Parathyroid adenoma (tissue), 2 donors: ENCODE data around the gene MAP3K5.

Experiments
- H2AFZ ChIP-seq: fragments of 300-600 bp; sonication (generic); one replicate; pipeline ENCODE4 v1.7.0; 2017; ENCODE audit warnings: antibody characterized with exemption, mild to moderate bottlenecking
- H3K27ac ChIP-seq: fragments of 300-600 bp; sonication (generic); one replicate; pipeline ENCODE4 v1.7.0; 2017
- H3K27me3 ChIP-seq: fragments of 300-600 bp; sonication (generic); one replicate; pipeline ENCODE4 v1.7.0; 2017; ENCODE audit warnings: low read length; ENCODE audit not compliant: control insufficient read depth, insufficient read depth
- H3K36me3 ChIP-seq: fragments of 300-600 bp; sonication (generic); one replicate; pipeline ENCODE4 v1.7.0; 2017; ENCODE audit warnings: low read length; ENCODE audit not compliant: control insufficient read depth, insufficient read depth
- H3K4me1 ChIP-seq: fragments of 300-600 bp; sonication (generic); one replicate; pipeline ENCODE4 v1.7.0; 2017; ENCODE audit warnings: control low read depth
- H3K4me2 ChIP-seq: fragments of 300-600 bp; sonication (generic); one replicate; pipeline ENCODE4 v1.7.0; 2017; ENCODE audit warnings: low read length
- H3K4me3 ChIP-seq: fragments of 300-600 bp; sonication (generic); one replicate; pipeline ENCODE4 v1.7.0; 2017; ENCODE audit warnings: low read depth, low read length
- H3K79me2 ChIP-seq: fragments of 300-600 bp; sonication (generic); one replicate; pipeline ENCODE4 v1.7.0; 2017; ENCODE audit warnings: control low read depth
- H3K9ac ChIP-seq: fragments of 300-600 bp; sonication (generic); one replicate; pipeline ENCODE4 v1.7.0; 2017; ENCODE audit warnings: mild to moderate bottlenecking
- H3K9me3 ChIP-seq: fragments of 300-600 bp; sonication (generic); one replicate; pipeline ENCODE4 v1.7.0; 2017; ENCODE audit warnings: low read length; ENCODE audit not compliant: control insufficient read depth
- CTCF ChIP-seq: fragments of 300-600 bp; sonication (generic); IDR thresholded peaks from one replicate; pipeline ENCODE4 v1.7.0; 2017; ENCODE audit warnings: antibody characterized with exemption, mild to moderate bottlenecking
- donor health status: primary hyperparathyroidism.

MAP3K5 gene

GRCh38 chr6:136535017-136535765 lies 257.1 kb downstream of the MAP3K5 start:
- no peak overlapping the region for H3K27ac ChIP-seq
- no peaks in the 10 kb centered on the region for H3K9me3 ChIP-seq
- no peak overlapping the region for H3K4me3 ChIP-seq
- no peaks in the 10 kb centered on the region for H3K4me1 ChIP-seq
- H2AFZ ChIP-seq = no peak overlapping the region
- no peaks in the 10 kb centered on the region for H3K27me3 ChIP-seq
- no peak overlapping the region for H3K4me2 ChIP-seq
- no peak overlapping the region for H3K9ac ChIP-seq
- TF ChIP-seq CTCF = no peak
- no peaks in the 10 kb centered on the region for H3K36me3 ChIP-seq
- peaks cover 25% of the 10 kb centered on the region for H3K79me2 ChIP-seq

GRCh38 chr6:136534268-136534667 lies 258.0 kb downstream of the MAP3K5 start:
- Histone ChIP-seq H3K79me2 (peaks cover 28% of the 10 kb centered on the region), H3K27ac (no peak overlapping the region), H3K9ac (no peak overlapping the region), H3K36me3 (no peaks in the 10 kb centered on the region), H3K9me3 (no peaks in the 10 kb centered on the region), H3K4me1 (no peaks in the 10 kb centered on the region), H3K4me3 (no peak overlapping the region), H3K27me3 (no peaks in the 10 kb centered on the region), H3K4me2 (no peak overlapping the region), H2AFZ (no peak overlapping the region)
- TF ChIP-seq CTCF = no peak

GRCh38 chr6:136533487-136533886 lies 258.8 kb downstream of the MAP3K5 start:
- TF ChIP-seq CTCF = no peak
- H3K4me3 ChIP-seq = no peak overlapping the region
- no peaks in the 10 kb centered on the region for H3K27me3 ChIP-seq
- H3K9me3 ChIP-seq = no peaks in the 10 kb centered on the region
- H3K9ac ChIP-seq = no peak overlapping the region
- no peak overlapping the region for H3K27ac ChIP-seq
- no peaks in the 10 kb centered on the region for H3K36me3 ChIP-seq
- H3K4me1 ChIP-seq = no peaks in the 10 kb centered on the region
- no peak overlapping the region for H3K4me2 ChIP-seq
- peaks cover 30% of the 10 kb centered on the region for H3K79me2 ChIP-seq
- H2AFZ ChIP-seq = no peak overlapping the region

GRCh38 chr6:136532030-136532429 lies 260.2 kb downstream of the MAP3K5 start:
- H2AFZ ChIP-seq = no peak overlapping the region
- no peaks in the 10 kb centered on the region for H3K27me3 ChIP-seq
- peaks cover 5% of the 10 kb centered on the region for H3K4me1 ChIP-seq
- H3K9me3 ChIP-seq = no peaks in the 10 kb centered on the region
- TF ChIP-seq CTCF = no peak
- no peak overlapping the region for H3K9ac ChIP-seq
- H3K27ac ChIP-seq = no peak overlapping the region
- H3K79me2 ChIP-seq = peaks cover 27% of the 10 kb centered on the region
- H3K4me3 ChIP-seq = no peak overlapping the region
- H3K4me2 ChIP-seq = no peak overlapping the region
- H3K36me3 ChIP-seq = no peaks in the 10 kb centered on the region

GRCh38 chr6:136529710-136530109 lies 262.6 kb downstream of the MAP3K5 start:
- H3K4me3 ChIP-seq = no peak overlapping the region
- H3K36me3 ChIP-seq = no peaks in the 10 kb centered on the region
- no peaks in the 10 kb centered on the region for H3K27me3 ChIP-seq
- no peak for TF ChIP-seq CTCF
- H3K9me3 ChIP-seq = no peaks in the 10 kb centered on the region
- no peak overlapping the region for H3K4me2 ChIP-seq
- H3K4me1 ChIP-seq = peaks cover 12% of the 10 kb centered on the region
- peaks cover 22% of the 10 kb centered on the region for H3K79me2 ChIP-seq
- no peak overlapping the region for H3K27ac ChIP-seq
- H3K9ac ChIP-seq = no peak overlapping the region
- H2AFZ ChIP-seq = no peak overlapping the region
